ENCODE measurements around the gene SPART.
A peak's percentile ranks its signal among the peaks of the same experiment; 100 is the strongest.
"Not testable (repeated sequence)": the region's sequence is repeated elsewhere in the genome, so short reads cannot be mapped to it uniquely, and the experiment has no call there.

SPART gene

GRCh38 chr13:36331280-36331679 lies 14.9 kb downstream of the SPART start:
- no peak for TF ChIP-seq CTCF (IDR thresholded peaks at IDR 0.05; ENCODE audit: low read depth, low read length, missing control alignments)
- Histone ChIP-seq H3K4me3 (ENCODE audit: low read depth, low read length) (no peak overlapping the region), H3K27ac (no peak overlapping the region), H3K36me3 (replicated peaks) (peaks cover 13% of the 10 kb centered on the region), H3K27me3 (replicated peaks) (no peaks in the 10 kb centered on the region)
- DNase-seq, result no peak
- in situ Hi-C loops (cut with HindIII; ENCODE audit: low pct_ligation_motif_present, low sequenced_read_pairs), result no loop called here

GRCh38 chr13:36329361-36329760 lies 16.8 kb downstream of the SPART start:
- Histone ChIP-seq H3K27ac (no peak overlapping the region), H3K36me3 (replicated peaks) (peaks cover 25% of the 10 kb centered on the region), H3K27me3 (replicated peaks) (no peaks in the 10 kb centered on the region), H3K4me3 (ENCODE audit: low read depth, low read length) (no peak overlapping the region)
- TF ChIP-seq CTCF (IDR thresholded peaks at IDR 0.05; ENCODE audit: low read depth, low read length, missing control alignments), result no peak
- in situ Hi-C loops (cut with HindIII; ENCODE audit: low pct_ligation_motif_present, low sequenced_read_pairs), result no loop called here
- no peak for DNase-seq

GRCh38 chr13:36328821-36329220 lies 17.4 kb downstream of the SPART start:
- TF ChIP-seq CTCF (IDR thresholded peaks at IDR 0.05; ENCODE audit: low read depth, low read length, missing control alignments), result no peak
- Histone ChIP-seq H3K4me3 (ENCODE audit: low read depth, low read length) (no peak overlapping the region), H3K27ac (no peak overlapping the region), H3K36me3 (replicated peaks) (peaks cover 28% of the 10 kb centered on the region), H3K27me3 (replicated peaks) (no peaks in the 10 kb centered on the region)
- in situ Hi-C loops (cut with HindIII; ENCODE audit: low pct_ligation_motif_present, low sequenced_read_pairs), result no loop called here
- no peak for DNase-seq

- in situ Hi-C loops (cut with HindIII; ENCODE audit: low pct_ligation_motif_present, low sequenced_read_pairs), result no loop called here
- H3K36me3 ChIP-seq (replicated peaks), result peaks cover 35% of the 10 kb centered on the region
Observed at GRCh38 chr13:36325912-36326311, 20.3 kb downstream of the SPART start.

GRCh38 chr13:36324881-36325280 lies 21.3 kb downstream of the SPART start:
- H3K27ac ChIP-seq; H3K27me3 ChIP-seq (replicated peaks); in situ Hi-C loops (cut with HindIII; ENCODE audit: low pct_ligation_motif_present, low sequenced_read_pairs); H3K4me3 ChIP-seq (ENCODE audit: low read depth, low read length); DNase-seq: not testable (repeated sequence)
- H3K36me3 ChIP-seq (replicated peaks), result peaks cover 35% of the 10 kb centered on the region

More at GRCh38 chr13:36325912-36326311, 20.3 kb downstream of the SPART start:
- no peak for DNase-seq
- TF ChIP-seq CTCF (IDR thresholded peaks at IDR 0.05; ENCODE audit: low read depth, low read length, missing control alignments), result no peak
- Histone ChIP-seq H3K27ac (no peak overlapping the region), H3K27me3 (replicated peaks) (no peaks in the 10 kb centered on the region), H3K4me3 (ENCODE audit: low read depth, low read length) (no peak overlapping the region)

- in situ Hi-C loops (cut with HindIII; ENCODE audit: low pct_ligation_motif_present, low sequenced_read_pairs), result no loop called here
- TF ChIP-seq CTCF (IDR thresholded peaks at IDR 0.05; ENCODE audit: low read depth, low read length, missing control alignments), result no peak
- no peak overlapping the region for H3K27ac ChIP-seq
- H3K27me3 ChIP-seq (replicated peaks), result no peaks in the 10 kb centered on the region
- peaks cover 33% of the 10 kb centered on the region for H3K36me3 ChIP-seq (replicated peaks)
- peak; percentile 17 for DNase-seq
- H3K4me3 ChIP-seq (ENCODE audit: low read depth, low read length), result no peak overlapping the region
Observed at GRCh38 chr13:36323951-36324566, 22.1 kb downstream of the SPART start.
